ENCODE results near the gene CLCN5.

CLCN5 gene

GRCh38 chrX:50082741-50083140 lies 160.3 kb downstream of the CLCN5 start:
- no peak for DNase-seq (ENCODE audit: insufficient read length, low spot score)
- FAIRE-seq, result no peak
- no peak for TF ChIP-seq TAF1 (IDR thresholded peaks at IDR 0.05; ENCODE audit: low read depth, low read length)
- no peak for TF ChIP-seq SPI1 (IDR thresholded peaks at IDR 0.05; ENCODE audit: low read depth, low read length)
- no peak for TF ChIP-seq POLR2A (IDR thresholded peaks at IDR 0.05; ENCODE audit: low read depth, low read length)
- TF ChIP-seq POU2F2 (IDR thresholded peaks at IDR 0.05; ENCODE audit: low read depth, low read length), result no peak
- no peak for TF ChIP-seq POLR2AphosphoS5 (IDR thresholded peaks at IDR 0.05; ENCODE audit: low read depth, low read length)
- no peak for TF ChIP-seq PAX5 (IDR thresholded peaks at IDR 0.05; ENCODE audit: insufficient read depth, low read length, severe bottlenecking)

- FAIRE-seq (no peak), DNase-seq (ENCODE audit: insufficient read length, low spot score) (no peak)
- no peak for TF ChIP-seq TAF1 (IDR thresholded peaks at IDR 0.05; ENCODE audit: low read depth, low read length)
Measured at GRCh38 chrX:50088645-50089044, 166.2 kb downstream of the CLCN5 start.

- FAIRE-seq, result no peak
- TF ChIP-seq TAF1 (IDR thresholded peaks at IDR 0.05; ENCODE audit: low read depth, low read length) (no peak), POLR2AphosphoS5 (IDR thresholded peaks at IDR 0.05; ENCODE audit: low read depth, low read length) (no peak), POU2F2 (IDR thresholded peaks at IDR 0.05; ENCODE audit: low read depth, low read length) (no peak), POLR2A (IDR thresholded peaks at IDR 0.05; ENCODE audit: low read depth, low read length) (no peak), SPI1 (IDR thresholded peaks at IDR 0.05; ENCODE audit: low read depth, low read length) (no peak), PAX5 (IDR thresholded peaks at IDR 0.05; ENCODE audit: insufficient read depth, low read length, severe bottlenecking) (no peak)
- DNase-seq (ENCODE audit: insufficient read length, low spot score), result no peak
Measured at GRCh38 chrX:50093625-50094024, 171.2 kb downstream of the CLCN5 start.

GRCh38 chrX:50097071-50097470 lies 174.7 kb downstream of the CLCN5 start:
- DNase-seq (ENCODE audit: insufficient read length, low spot score), result no peak
- TF ChIP-seq SPI1 (IDR thresholded peaks at IDR 0.05; ENCODE audit: low read depth, low read length) (no peak), TAF1 (IDR thresholded peaks at IDR 0.05; ENCODE audit: low read depth, low read length) (no peak), POLR2A (IDR thresholded peaks at IDR 0.05; ENCODE audit: low read depth, low read length) (no peak), POLR2AphosphoS5 (IDR thresholded peaks at IDR 0.05; ENCODE audit: low read depth, low read length) (no peak), PAX5 (IDR thresholded peaks at IDR 0.05; ENCODE audit: insufficient read depth, low read length, severe bottlenecking) (no peak), POU2F2 (IDR thresholded peaks at IDR 0.05; ENCODE audit: low read depth, low read length) (no peak)
- FAIRE-seq, result no peak

GRCh38 chrX:50098241-50098640 lies 175.8 kb downstream of the CLCN5 start:
- TF ChIP-seq PAX5 (IDR thresholded peaks at IDR 0.05; ENCODE audit: insufficient read depth, low read length, severe bottlenecking) (no peak), POLR2AphosphoS5 (IDR thresholded peaks at IDR 0.05; ENCODE audit: low read depth, low read length) (no peak)
- FAIRE-seq (no peak), DNase-seq (ENCODE audit: insufficient read length, low spot score) (no peak)

- DNase-seq (ENCODE audit: insufficient read length, low spot score), result no peak
- FAIRE-seq, result no peak
- TF ChIP-seq PAX5 (IDR thresholded peaks at IDR 0.05; ENCODE audit: insufficient read depth, low read length, severe bottlenecking) (no peak), POU2F2 (IDR thresholded peaks at IDR 0.05; ENCODE audit: low read depth, low read length) (no peak), SPI1 (IDR thresholded peaks at IDR 0.05; ENCODE audit: low read depth, low read length) (no peak), POLR2AphosphoS5 (IDR thresholded peaks at IDR 0.05; ENCODE audit: low read depth, low read length) (no peak)
Measured at GRCh38 chrX:50098749-50099148, 176.4 kb downstream of the CLCN5 start.

GRCh38 chrX:50099331-50099730 lies 176.9 kb downstream of the CLCN5 start:
- DNase-seq (ENCODE audit: insufficient read length, low spot score) (no peak), FAIRE-seq (no peak)
- no peak for TF ChIP-seq SPI1 (IDR thresholded peaks at IDR 0.05; ENCODE audit: low read depth, low read length)
- no peak for TF ChIP-seq POU2F2 (IDR thresholded peaks at IDR 0.05; ENCODE audit: low read depth, low read length)
- TF ChIP-seq POLR2AphosphoS5 (IDR thresholded peaks at IDR 0.05; ENCODE audit: low read depth, low read length), result no peak
- no peak for TF ChIP-seq PAX5 (IDR thresholded peaks at IDR 0.05; ENCODE audit: insufficient read depth, low read length, severe bottlenecking)
- TF ChIP-seq TAF1 (IDR thresholded peaks at IDR 0.05; ENCODE audit: low read depth, low read length), result no peak
- TF ChIP-seq POLR2A (IDR thresholded peaks at IDR 0.05; ENCODE audit: low read depth, low read length), result no peak

GRCh38 chrX:50100188-50100587 lies 177.8 kb downstream of the CLCN5 start:
- no peak for FAIRE-seq
- TF ChIP-seq POLR2AphosphoS5 (IDR thresholded peaks at IDR 0.05; ENCODE audit: low read depth, low read length) (no peak), TAF1 (IDR thresholded peaks at IDR 0.05; ENCODE audit: low read depth, low read length) (no peak), PAX5 (IDR thresholded peaks at IDR 0.05; ENCODE audit: insufficient read depth, low read length, severe bottlenecking) (no peak), SPI1 (IDR thresholded peaks at IDR 0.05; ENCODE audit: low read depth, low read length) (no peak), POLR2A (IDR thresholded peaks at IDR 0.05; ENCODE audit: low read depth, low read length) (no peak), POU2F2 (IDR thresholded peaks at IDR 0.05; ENCODE audit: low read depth, low read length) (no peak)
- DNase-seq (ENCODE audit: insufficient read length, low spot score), result no peak

GRCh38 chrX:50103176-50103575 lies 180.8 kb downstream of the CLCN5 start:
- DNase-seq (ENCODE audit: insufficient read length, low spot score), result no peak
- FAIRE-seq, result no peak
- no peak for TF ChIP-seq POLR2A (IDR thresholded peaks at IDR 0.05; ENCODE audit: low read depth, low read length)
- TF ChIP-seq TAF1 (IDR thresholded peaks at IDR 0.05; ENCODE audit: low read depth, low read length), result no peak
- no peak for TF ChIP-seq PAX5 (IDR thresholded peaks at IDR 0.05; ENCODE audit: insufficient read depth, low read length, severe bottlenecking)
- TF ChIP-seq SPI1 (IDR thresholded peaks at IDR 0.05; ENCODE audit: low read depth, low read length), result no peak
- no peak for TF ChIP-seq POLR2AphosphoS5 (IDR thresholded peaks at IDR 0.05; ENCODE audit: low read depth, low read length)
- no peak for TF ChIP-seq POU2F2 (IDR thresholded peaks at IDR 0.05; ENCODE audit: low read depth, low read length)

- TF ChIP-seq POU2F2 (IDR thresholded peaks at IDR 0.05; ENCODE audit: low read depth, low read length), result no peak
- TF ChIP-seq TAF1 (IDR thresholded peaks at IDR 0.05; ENCODE audit: low read depth, low read length), result no peak
- TF ChIP-seq SPI1 (IDR thresholded peaks at IDR 0.05; ENCODE audit: low read depth, low read length), result no peak
- TF ChIP-seq POLR2A (IDR thresholded peaks at IDR 0.05; ENCODE audit: low read depth, low read length), result no peak
- no peak for TF ChIP-seq POLR2AphosphoS5 (IDR thresholded peaks at IDR 0.05; ENCODE audit: low read depth, low read length)
- TF ChIP-seq PAX5 (IDR thresholded peaks at IDR 0.05; ENCODE audit: insufficient read depth, low read length, severe bottlenecking), result no peak
- DNase-seq (ENCODE audit: insufficient read length, low spot score) (no peak), FAIRE-seq (no peak)
Measured at GRCh38 chrX:50103866-50104566, 181.6 kb downstream of the CLCN5 start.
